ENCODE data around the gene RBCK1. TPM values are rescaled to one million over a fixed set of nuclear protein-coding genes. Genes with fewer than 3 reads are reported as not detected.

The RBCK1 gene
- total and polyA plus RNA-seq, 7 donors, result 34.1 to 52.5 (median 43.1) TPM

DNA sequence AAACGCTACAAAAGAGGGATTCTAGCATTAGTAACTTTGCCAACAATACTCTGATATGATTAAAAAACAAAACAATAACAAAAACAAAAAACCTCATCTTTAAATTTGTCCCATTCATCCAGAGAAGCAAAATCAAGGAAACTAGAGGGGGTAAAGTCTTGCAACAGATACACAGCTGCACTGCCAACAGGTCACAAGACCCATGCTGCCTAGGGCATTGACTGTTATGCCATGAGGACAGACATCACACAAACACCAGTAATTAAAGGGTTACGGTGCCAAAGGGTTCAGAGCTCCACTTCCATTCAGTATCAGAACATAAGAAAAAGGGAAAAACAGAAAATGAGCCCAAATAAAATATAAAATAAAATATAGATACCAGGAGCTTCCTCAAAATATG, 52.6 kb downstream of the RBCK1 start:
- Histone ChIP-seq H3K4me3 (peak overlapping the region; percentile 81), H3K4me1 (peaks cover 31% of the 10 kb centered on the region), H3K27me3 (ENCODE audit: insufficient read depth in 3 of 3, low read length in 2 of 3) (no peaks in the 10 kb centered on the region), H3K36me3 (ENCODE audit: insufficient read depth in 1 of 2, low read depth in 1 of 2) (no peaks in the 10 kb centered on the region), H3K9me3 (no peaks in the 10 kb centered on the region), H3K27ac (peak overlapping the region; percentile 95)
- 23 to 49% (median 35%) methylated on average over 2 of the region's 2 CpGs for WGBS, 3 donors
- ATAC-seq, result peak in 2 of 4 donors; percentile 38 to 59
- TF ChIP-seq, protein P1, sequence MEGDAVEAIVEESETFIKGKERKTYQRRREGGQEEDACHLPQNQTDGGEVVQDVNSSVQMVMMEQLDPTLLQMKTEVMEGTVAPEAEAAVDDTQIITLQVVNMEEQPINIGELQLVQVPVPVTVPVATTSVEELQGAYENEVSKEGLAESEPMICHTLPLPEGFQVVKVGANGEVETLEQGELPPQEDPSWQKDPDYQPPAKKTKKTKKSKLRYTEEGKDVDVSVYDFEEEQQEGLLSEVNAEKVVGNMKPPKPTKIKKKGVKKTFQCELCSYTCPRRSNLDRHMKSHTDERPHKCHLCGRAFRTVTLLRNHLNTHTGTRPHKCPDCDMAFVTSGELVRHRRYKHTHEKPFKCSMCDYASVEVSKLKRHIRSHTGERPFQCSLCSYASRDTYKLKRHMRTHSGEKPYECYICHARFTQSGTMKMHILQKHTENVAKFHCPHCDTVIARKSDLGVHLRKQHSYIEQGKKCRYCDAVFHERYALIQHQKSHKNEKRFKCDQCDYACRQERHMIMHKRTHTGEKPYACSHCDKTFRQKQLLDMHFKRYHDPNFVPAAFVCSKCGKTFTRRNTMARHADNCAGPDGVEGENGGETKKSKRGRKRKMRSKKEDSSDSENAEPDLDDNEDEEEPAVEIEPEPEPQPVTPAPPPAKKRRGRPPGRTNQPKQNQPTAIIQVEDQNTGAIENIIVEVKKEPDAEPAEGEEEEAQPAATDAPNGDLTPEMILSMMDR (IDR thresholded peaks at IDR 0.05), result no peak
- intact Hi-C loops (cut with DNase I), result no loop called here
- no peak for DNase-seq

DNA sequence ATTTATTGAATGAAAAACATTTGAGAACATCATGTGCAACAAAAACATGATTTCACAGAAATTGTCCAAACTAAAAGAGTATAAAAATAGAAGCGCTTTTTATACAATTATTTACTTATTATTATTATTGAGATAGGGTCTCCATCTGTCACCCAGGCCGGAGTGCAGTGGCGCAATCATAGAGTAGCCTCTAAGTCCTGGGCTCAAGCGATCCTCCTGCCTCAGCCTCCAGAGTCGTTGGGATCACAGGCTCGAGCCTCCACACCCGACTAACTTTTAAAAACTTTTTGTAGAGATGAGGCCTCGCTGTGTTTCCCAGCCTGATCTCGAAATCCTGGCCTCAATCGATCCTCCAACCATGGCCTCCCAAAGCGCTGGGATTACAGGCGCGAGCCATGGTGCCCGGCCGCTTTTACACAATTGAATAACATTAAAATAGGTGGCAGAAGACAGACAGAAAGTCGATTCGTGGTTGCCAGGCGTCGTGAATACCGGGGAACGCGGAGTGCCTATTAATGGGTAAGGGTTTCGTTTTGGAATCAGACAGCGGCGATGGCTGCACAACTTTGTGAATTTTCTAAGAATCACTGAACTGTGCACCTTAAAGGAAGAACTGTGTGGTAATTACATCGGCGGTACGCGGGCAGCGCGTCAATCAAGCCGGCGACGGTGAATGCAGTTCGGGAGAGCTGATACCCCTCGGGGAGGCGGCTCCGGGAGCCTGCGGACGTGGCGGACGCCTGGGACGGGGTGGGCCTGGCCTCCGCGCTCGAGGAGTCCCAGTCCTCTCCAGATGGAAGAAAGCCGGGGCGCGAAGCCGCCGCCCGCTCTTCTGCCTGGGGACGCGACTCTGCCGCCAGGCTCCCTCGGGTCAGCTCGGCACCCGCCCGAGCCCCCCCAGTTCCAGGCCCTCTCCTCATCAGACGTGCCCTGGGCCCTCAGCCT, 53.4 kb downstream of the RBCK1 start:
- H3K4me1 ChIP-seq, result peaks cover 31% of the 10 kb centered on the region
- H3K9me3 ChIP-seq, result no peaks in the 10 kb centered on the region
- intact Hi-C loops (cut with DNase I), result no loop called here
- peak overlapping the region; percentile 81 for H3K4me3 ChIP-seq
- H3K36me3 ChIP-seq (ENCODE audit: insufficient read depth in 1 of 2, low read depth in 1 of 2), result no peaks in the 10 kb centered on the region
- no peaks in the 10 kb centered on the region for H3K27me3 ChIP-seq (ENCODE audit: insufficient read depth in 3 of 3, low read length in 2 of 3)
- 7 to 15% (median 10%) methylated on average over 37 to 60 of the region's 60 CpGs for WGBS, 3 donors
- peak overlapping the region; percentile 95 for H3K27ac ChIP-seq
- peak; percentile 40 to 70 (median 46) for ATAC-seq
- peak; percentile 58 to 78 for DNase-seq
- TF ChIP-seq, protein P1 (IDR thresholded peaks at IDR 0.05), result no peak

GRCh38 chr20:462199-462991, 54.3 kb downstream of the RBCK1 start, which contains the start of gene TBC1D20:
Gene TBC1D20 (minus strand): TSS chr20:462533. CDS start chr20:462405, 128 bp downstream.
- intact Hi-C loops (cut with DNase I), result no loop called here
- DNase-seq (peak; percentile 84 to 91), ATAC-seq (peak; percentile 94 to 97 (median 96))
- 1 to 2% (median 1%) methylated on average over 39 to 80 of the region's 80 CpGs for WGBS, 3 donors
- H3K27me3 ChIP-seq (ENCODE audit: insufficient read depth in 3 of 3, low read length in 2 of 3), result no peaks in the 10 kb centered on the region
- H3K27ac ChIP-seq, result peak within 1 kb of the TSS; percentile 95
- H3K9me3 ChIP-seq, result no peaks in the 10 kb centered on the region
- H3K4me1 ChIP-seq, result peaks cover 31% of the 10 kb centered on the region
- H3K36me3 ChIP-seq (ENCODE audit: insufficient read depth in 1 of 2, low read depth in 1 of 2), result no peaks in the 10 kb centered on the region
- H3K4me3 ChIP-seq, result peak within 1 kb of the TSS; percentile 81
- TF ChIP-seq, protein P1 (IDR thresholded peaks at IDR 0.05), result no peak

DNA sequence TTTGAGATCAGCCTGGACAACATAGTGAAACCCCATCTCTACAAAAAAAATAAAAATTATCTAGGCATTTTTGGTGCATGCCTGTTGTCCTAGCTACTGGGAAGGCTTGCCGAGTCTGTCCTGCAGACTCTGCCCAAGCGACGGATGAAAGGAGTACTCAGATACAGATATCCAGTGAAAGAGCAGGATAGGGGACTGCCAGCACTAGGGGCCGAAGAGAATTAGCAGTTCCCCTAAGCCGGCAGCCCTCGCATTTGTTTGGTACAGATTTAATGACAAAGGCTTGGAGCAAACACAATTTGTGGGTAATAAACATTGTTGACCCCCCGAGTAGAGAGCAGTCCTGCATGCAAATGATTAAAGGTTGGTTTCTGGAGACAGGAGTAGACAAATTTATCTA, 59.7 kb downstream of the RBCK1 start:
- Histone ChIP-seq H3K4me1 (no peaks in the 10 kb centered on the region), H3K4me3 (no peak overlapping the region), H3K27ac (no peak overlapping the region), H3K36me3 (ENCODE audit: insufficient read depth in 1 of 2, low read depth in 1 of 2) (no peaks in the 10 kb centered on the region), H3K27me3 (ENCODE audit: insufficient read depth in 3 of 3, low read length in 2 of 3) (no peaks in the 10 kb centered on the region), H3K9me3 (no peaks in the 10 kb centered on the region)
- intact Hi-C loops (cut with DNase I), result no loop called here
- TF ChIP-seq, protein P1 (IDR thresholded peaks at IDR 0.05), result no peak
- ATAC-seq (no peak), DNase-seq (no peak)
- 87 to 88% (median 88%) methylated on average over 7 of the region's 7 CpGs for WGBS, 3 donors
